HL-60 (cell line): ENCODE measurements around the gene IL6ST.

Experiments
- GABPA ChIP-seq: IDR thresholded peaks from 2 replicates; pipeline ENCODE4 v1.6.1; 2012; ENCODE audit warnings: low read depth
- TF ChIP-seq, protein P1 (sequence below): IDR thresholded peaks from one replicate; pipeline ENCODE4 v1.5.1; 2011; ENCODE audit warnings: low read length, control low read depth, inconsistent platforms; ENCODE audit not compliant: insufficient read depth
- TF ChIP-seq, protein P2 (sequence below): IDR thresholded peaks from 2 replicates; pipeline ENCODE4 v1.6.1; 2012; ENCODE audit warnings: low read depth; ENCODE audit not compliant: insufficient replicate concordance

DNA sequence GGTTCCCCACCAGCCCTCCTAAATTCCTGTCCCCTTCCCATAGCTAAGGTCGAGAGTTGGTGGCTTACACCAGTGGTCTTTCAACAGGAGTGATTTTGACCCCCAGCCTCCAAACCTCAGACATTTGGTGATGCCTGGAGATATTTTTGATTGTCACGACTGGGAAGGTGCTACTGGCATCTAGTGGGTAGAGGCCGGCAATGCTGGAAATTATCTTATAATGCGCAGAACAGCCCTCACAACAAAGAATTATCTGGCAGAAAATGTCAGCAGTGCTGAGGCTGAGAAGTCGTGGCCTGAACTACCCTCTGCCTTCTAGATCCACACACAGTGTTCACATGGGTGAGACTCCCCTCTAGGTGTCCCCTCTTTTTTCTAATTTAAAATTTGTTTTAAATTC is 74.0 kb downstream of the IL6ST start:
- TF ChIP-seq, protein P1, sequence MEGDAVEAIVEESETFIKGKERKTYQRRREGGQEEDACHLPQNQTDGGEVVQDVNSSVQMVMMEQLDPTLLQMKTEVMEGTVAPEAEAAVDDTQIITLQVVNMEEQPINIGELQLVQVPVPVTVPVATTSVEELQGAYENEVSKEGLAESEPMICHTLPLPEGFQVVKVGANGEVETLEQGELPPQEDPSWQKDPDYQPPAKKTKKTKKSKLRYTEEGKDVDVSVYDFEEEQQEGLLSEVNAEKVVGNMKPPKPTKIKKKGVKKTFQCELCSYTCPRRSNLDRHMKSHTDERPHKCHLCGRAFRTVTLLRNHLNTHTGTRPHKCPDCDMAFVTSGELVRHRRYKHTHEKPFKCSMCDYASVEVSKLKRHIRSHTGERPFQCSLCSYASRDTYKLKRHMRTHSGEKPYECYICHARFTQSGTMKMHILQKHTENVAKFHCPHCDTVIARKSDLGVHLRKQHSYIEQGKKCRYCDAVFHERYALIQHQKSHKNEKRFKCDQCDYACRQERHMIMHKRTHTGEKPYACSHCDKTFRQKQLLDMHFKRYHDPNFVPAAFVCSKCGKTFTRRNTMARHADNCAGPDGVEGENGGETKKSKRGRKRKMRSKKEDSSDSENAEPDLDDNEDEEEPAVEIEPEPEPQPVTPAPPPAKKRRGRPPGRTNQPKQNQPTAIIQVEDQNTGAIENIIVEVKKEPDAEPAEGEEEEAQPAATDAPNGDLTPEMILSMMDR: no peak
- no peak for TF ChIP-seq GABPA
- TF ChIP-seq, protein P2, sequence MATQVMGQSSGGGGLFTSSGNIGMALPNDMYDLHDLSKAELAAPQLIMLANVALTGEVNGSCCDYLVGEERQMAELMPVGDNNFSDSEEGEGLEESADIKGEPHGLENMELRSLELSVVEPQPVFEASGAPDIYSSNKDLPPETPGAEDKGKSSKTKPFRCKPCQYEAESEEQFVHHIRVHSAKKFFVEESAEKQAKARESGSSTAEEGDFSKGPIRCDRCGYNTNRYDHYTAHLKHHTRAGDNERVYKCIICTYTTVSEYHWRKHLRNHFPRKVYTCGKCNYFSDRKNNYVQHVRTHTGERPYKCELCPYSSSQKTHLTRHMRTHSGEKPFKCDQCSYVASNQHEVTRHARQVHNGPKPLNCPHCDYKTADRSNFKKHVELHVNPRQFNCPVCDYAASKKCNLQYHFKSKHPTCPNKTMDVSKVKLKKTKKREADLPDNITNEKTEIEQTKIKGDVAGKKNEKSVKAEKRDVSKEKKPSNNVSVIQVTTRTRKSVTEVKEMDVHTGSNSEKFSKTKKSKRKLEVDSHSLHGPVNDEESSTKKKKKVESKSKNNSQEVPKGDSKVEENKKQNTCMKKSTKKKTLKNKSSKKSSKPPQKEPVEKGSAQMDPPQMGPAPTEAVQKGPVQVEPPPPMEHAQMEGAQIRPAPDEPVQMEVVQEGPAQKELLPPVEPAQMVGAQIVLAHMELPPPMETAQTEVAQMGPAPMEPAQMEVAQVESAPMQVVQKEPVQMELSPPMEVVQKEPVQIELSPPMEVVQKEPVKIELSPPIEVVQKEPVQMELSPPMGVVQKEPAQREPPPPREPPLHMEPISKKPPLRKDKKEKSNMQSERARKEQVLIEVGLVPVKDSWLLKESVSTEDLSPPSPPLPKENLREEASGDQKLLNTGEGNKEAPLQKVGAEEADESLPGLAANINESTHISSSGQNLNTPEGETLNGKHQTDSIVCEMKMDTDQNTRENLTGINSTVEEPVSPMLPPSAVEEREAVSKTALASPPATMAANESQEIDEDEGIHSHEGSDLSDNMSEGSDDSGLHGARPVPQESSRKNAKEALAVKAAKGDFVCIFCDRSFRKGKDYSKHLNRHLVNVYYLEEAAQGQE: no peak
